ENCODE results near the gene HLX. TPM values are rescaled to one million over a fixed set of nuclear protein-coding genes. Genes with fewer than 3 reads are reported as not detected.
A peak's percentile ranks its signal among the peaks of the same experiment; 100 is the strongest.

HLX gene
- total RNA-seq, 1 donor from 2014 or later: 8.3 TPM

GRCh38 chr1:220882061-220882891 is 3.0 kb downstream of the HLX start:
- DNase-seq: peak; percentile 3

- peak; percentile 59 for DNase-seq
These were observed 5.1 kb downstream of the HLX start for GRCh38 chr1:220884109-220884980.

- DNase-seq: no peak
These were observed 6.0 kb downstream of the HLX start for GRCh38 chr1:220884981-220885918.

GRCh38 chr1:220885971-220886370 is 6.7 kb downstream of the HLX start:
- DNase-seq: no peak

- no peak for DNase-seq
These were observed 7.4 kb downstream of the HLX start for GRCh38 chr1:220886470-220887201.

GRCh38 chr1:220887202-220887519 is 7.9 kb downstream of the HLX start:
- no peak for DNase-seq

- DNase-seq: peak; percentile 50
These were observed 8.5 kb downstream of the HLX start for GRCh38 chr1:220887520-220888416.

GRCh38 chr1:220888417-220888986 is 9.3 kb downstream of the HLX start:
- DNase-seq: no peak

- no peak for DNase-seq
These were observed 10.1 kb downstream of the HLX start for GRCh38 chr1:220889333-220889732.

GRCh38 chr1:220889848-220890287 is 10.6 kb downstream of the HLX start:
- DNase-seq: no peak

- DNase-seq: no peak
These were observed 11.4 kb downstream of the HLX start for GRCh38 chr1:220890602-220891001.

GRCh38 chr1:220891224-220892085 is 12.2 kb downstream of the HLX start:
- DNase-seq: no peak

GRCh38 chr1:220892086-220892376 is 12.8 kb downstream of the HLX start:
- DNase-seq: no peak

GRCh38 chr1:220892997-220893700 is 13.9 kb downstream of the HLX start:
- no peak for DNase-seq

- DNase-seq: no peak
These were observed 14.4 kb downstream of the HLX start for GRCh38 chr1:220893701-220894024.

- DNase-seq: no peak
These were observed 15.0 kb downstream of the HLX start for GRCh38 chr1:220894025-220894923.

GRCh38 chr1:220894924-220895256 is 15.6 kb downstream of the HLX start:
- no peak for DNase-seq

GRCh38 chr1:220895412-220895946 is 16.2 kb downstream of the HLX start:
- no peak for DNase-seq
